Measurements from ENCODE around the gene IKZF4.

- no peak for TF ChIP-seq CTCF (conservative IDR thresholded peaks at IDR 0.05; ENCODE audit: low read depth, low read length)
- TF ChIP-seq EZH2 (IDR thresholded peaks at IDR 0.05; ENCODE audit: borderline replicate concordance, low read depth, low read length, poor library complexity, severe bottlenecking) = no peak
Observed at GRCh38 chr12:56061982-56062381, 41.1 kb downstream of the IKZF4 start.

Data from A673 (cell line).